ENCODE results near the gene PROSER1. TPM values are rescaled to one million over a fixed set of nuclear protein-coding genes. Genes with fewer than 3 reads are reported as not detected.

The PROSER1 gene
- total RNA-seq, 1 experiment from 2014 or later, result 58.2 TPM

GRCh38 chr13:39062004-39062403, 24.1 kb upstream of the PROSER1 start:
- Mint-ChIP-seq H3K4me1 (ENCODE audit: insufficient read depth, unreplicated experiment) (no peaks in the 10 kb centered on the region), H3K27ac (ENCODE audit: low read depth, unreplicated experiment) (no peak overlapping the region), H3K9me3 (ENCODE audit: unreplicated experiment) (peaks cover 14% of the 10 kb centered on the region), H3K27me3 (ENCODE audit: insufficient read depth, unreplicated experiment) (no peaks in the 10 kb centered on the region), H3K36me3 (ENCODE audit: insufficient read depth, unreplicated experiment) (peaks cover 4% of the 10 kb centered on the region), H3K4me3 (ENCODE audit: unreplicated experiment) (no peak overlapping the region)
- ChIA-PET CTCF (interaction anchor here (0.6 kb wide), 1 partner anchor 567 kb away, joined by 3 read pairs; no protein-coding TSS in a partner anchor), POLR2A (no interaction called here)
- intact Hi-C loops (cut with micrococcal nuclease), result no loop called here
- no TSS peak for BruUV-seq (replicated peaks)
- TF ChIP-seq CTCF (IDR thresholded peaks at IDR 0.05; ENCODE audit: unreplicated experiment), result no peak
- no peak for DNase-seq (ENCODE audit: unreplicated experiment)

GRCh38 chr13:39058040-39058439, 20.2 kb upstream of the PROSER1 start:
- Mint-ChIP-seq H3K27me3 (ENCODE audit: insufficient read depth, unreplicated experiment) (no peaks in the 10 kb centered on the region), H3K27ac (ENCODE audit: low read depth, unreplicated experiment) (no peak overlapping the region), H3K9me3 (ENCODE audit: unreplicated experiment) (peaks cover 8% of the 10 kb centered on the region), H3K36me3 (ENCODE audit: insufficient read depth, unreplicated experiment) (peaks cover 8% of the 10 kb centered on the region), H3K4me3 (ENCODE audit: unreplicated experiment) (no peak overlapping the region), H3K4me1 (ENCODE audit: insufficient read depth, unreplicated experiment) (no peaks in the 10 kb centered on the region)
- no peak for TF ChIP-seq CTCF (IDR thresholded peaks at IDR 0.05; ENCODE audit: unreplicated experiment)
- no TSS peak for BruUV-seq (replicated peaks)
- intact Hi-C loops (cut with micrococcal nuclease), result no loop called here
- DNase-seq (ENCODE audit: unreplicated experiment), result no peak
- CTCF ChIA-PET, result no interaction called here
- POLR2A ChIA-PET, result no interaction called here

DNA sequence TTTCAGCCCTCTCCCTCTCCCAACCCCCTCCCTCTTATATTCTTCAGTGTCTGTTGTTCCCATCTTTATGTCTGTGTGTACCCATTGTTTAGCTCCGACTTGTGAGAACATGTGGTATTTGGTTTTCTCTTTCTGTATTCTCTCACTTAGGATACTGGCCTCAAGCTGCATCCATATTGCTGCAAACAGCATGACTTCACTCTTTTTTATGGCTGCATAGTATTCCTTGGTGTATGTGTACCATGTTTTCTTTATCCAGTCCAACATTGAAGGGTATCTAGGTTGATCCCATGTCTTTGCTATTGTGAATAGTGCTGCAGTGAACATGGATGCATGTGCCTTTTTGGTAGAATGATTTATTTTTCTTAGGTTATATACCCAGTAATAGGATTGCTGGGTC, 18.1 kb upstream of the PROSER1 start:
- Mint-ChIP-seq H3K27me3 (ENCODE audit: insufficient read depth, unreplicated experiment) (no peaks in the 10 kb centered on the region), H3K4me1 (ENCODE audit: insufficient read depth, unreplicated experiment) (no peaks in the 10 kb centered on the region), H3K27ac (ENCODE audit: low read depth, unreplicated experiment) (no peak overlapping the region), H3K36me3 (ENCODE audit: insufficient read depth, unreplicated experiment) (peaks cover 11% of the 10 kb centered on the region), H3K4me3 (ENCODE audit: unreplicated experiment) (no peak overlapping the region), H3K9me3 (ENCODE audit: unreplicated experiment) (peaks cover 8% of the 10 kb centered on the region)
- BruUV-seq (replicated peaks), result no TSS peak
- intact Hi-C loops (cut with micrococcal nuclease), result no loop called here
- CTCF ChIA-PET, result interaction anchor here (0.7 to 3.1 kb wide), 3 partner anchors 70 to 556 kb away, joined by 3 to 12 read pairs (median 3); no protein-coding TSS in a partner anchor
- TF ChIP-seq CTCF (IDR thresholded peaks at IDR 0.05; ENCODE audit: unreplicated experiment), result no peak
- POLR2A ChIA-PET, result interaction anchor here (0.7 kb wide), 1 partner anchor 1694 kb away, joined by 3 read pairs; no protein-coding TSS in a partner anchor
- DNase-seq (ENCODE audit: unreplicated experiment), result no peak

DNA sequence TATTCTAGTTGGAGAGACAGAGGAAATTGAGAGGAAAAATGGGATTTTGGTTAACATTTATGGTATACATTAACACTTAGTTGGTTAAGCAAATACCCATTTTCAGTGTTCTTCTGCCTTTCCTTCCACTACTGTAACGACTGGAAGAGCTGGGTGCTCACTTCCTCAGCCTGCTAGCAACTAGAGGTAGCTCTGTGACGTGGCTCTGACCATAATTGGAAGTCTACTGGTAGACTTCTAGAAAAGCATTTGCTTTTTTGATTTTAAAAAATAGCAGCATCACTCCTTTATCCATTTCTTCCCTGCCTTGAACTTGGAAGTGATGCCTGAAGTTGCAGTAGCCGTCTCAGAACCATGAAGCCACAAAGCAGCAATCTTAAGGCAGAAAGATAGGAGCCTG, 16.2 kb upstream of the PROSER1 start:
- no TSS peak for BruUV-seq (replicated peaks)
- H3K27me3 Mint-ChIP-seq (ENCODE audit: insufficient read depth, unreplicated experiment), result no peaks in the 10 kb centered on the region
- H3K27ac Mint-ChIP-seq (ENCODE audit: low read depth, unreplicated experiment), result no peak overlapping the region

More for the DNA sequence above, 16.2 kb upstream of the PROSER1 start:
- H3K4me1 Mint-ChIP-seq (ENCODE audit: insufficient read depth, unreplicated experiment), result no peaks in the 10 kb centered on the region
- peaks cover 7% of the 10 kb centered on the region for H3K36me3 Mint-ChIP-seq (ENCODE audit: insufficient read depth, unreplicated experiment)
- DNase-seq (ENCODE audit: unreplicated experiment), result no peak
- intact Hi-C loops (cut with micrococcal nuclease), result no loop called here
- CTCF ChIA-PET, result interaction anchor here (3.1 kb wide), 1 partner anchor 558 kb away, joined by 12 read pairs; no protein-coding TSS in a partner anchor
- peaks cover 8% of the 10 kb centered on the region for H3K9me3 Mint-ChIP-seq (ENCODE audit: unreplicated experiment)
- H3K4me3 Mint-ChIP-seq (ENCODE audit: unreplicated experiment), result no peak overlapping the region
- POLR2A ChIA-PET, result no interaction called here
- TF ChIP-seq CTCF (IDR thresholded peaks at IDR 0.05; ENCODE audit: unreplicated experiment), result no peak

Data from MCF 10A (cell line).